ENCODE measurements around the gene MCF2. TPM values are rescaled to one million over a fixed set of nuclear protein-coding genes. Genes with fewer than 3 reads are reported as not detected.

Gene MCF2
- total and polyA plus RNA-seq, 2 of the 4 experiments (the other 2 are of a cell fraction), result 0.07 TPM; not detected in 1

DNA sequence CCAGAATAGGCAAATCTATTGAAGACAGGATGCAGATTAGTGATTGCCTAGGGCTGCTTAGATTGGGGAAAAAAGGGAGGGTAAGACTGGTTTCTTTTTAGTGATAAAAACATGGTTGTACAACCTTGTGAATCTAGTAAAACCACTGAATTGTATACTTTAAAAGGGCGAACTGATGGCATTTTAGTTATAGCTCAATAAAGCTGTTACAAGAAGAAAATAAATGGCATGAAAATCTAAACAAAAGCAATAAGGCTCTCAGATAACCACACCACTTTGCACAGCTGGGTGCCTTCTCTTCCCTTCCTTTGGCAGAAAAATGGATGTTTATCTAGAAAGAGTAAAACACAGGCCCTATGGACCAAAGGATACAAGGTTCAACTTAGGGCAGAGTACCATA is 107.9 kb downstream of the MCF2 start:
- H2AK5ac ChIP-seq (ENCODE audit: low read depth, low read length), result no peak overlapping the region
- H2BK5ac ChIP-seq (ENCODE audit: low read depth, low read length, poor library complexity, severe bottlenecking), result no peak overlapping the region
- H2AFZ ChIP-seq (replicated peaks; ENCODE audit: low read length, poor library complexity), result no peak overlapping the region
- no peaks in the 10 kb centered on the region for H3K27me3 ChIP-seq (ENCODE audit: control insufficient read depth, insufficient read depth, low read length)
- no CpG with 5 or more reads among the region's 1 CpG for WGBS, 2 experiments (ENCODE audit: extremely low coverage in 2 of 2, insufficient read length in 1 of 2)
- ATAC-seq (ENCODE audit: low read depth) (no peak), DNase-seq (no peak)
- ChIA-PET CTCF (no interaction called here), POLR2A (ENCODE audit: unreplicated experiment) (no interaction called here)
- no peak overlapping the region for H3K27ac ChIP-seq (ENCODE audit: insufficient read depth, low read length)
- no peaks in the 10 kb centered on the region for H3K9me1 ChIP-seq (ENCODE audit: insufficient read depth, low read length)
- no peak overlapping the region for H4K8ac ChIP-seq (ENCODE audit: low read depth in 2 of 2, low read length in 2 of 2)
- no peak overlapping the region for H3K18ac ChIP-seq (ENCODE audit: low read depth, low read length)
- no peaks in the 10 kb centered on the region for H3K4me1 ChIP-seq (ENCODE audit: control insufficient read depth, insufficient read depth, low read length)
- TF ChIP-seq, protein P1, sequence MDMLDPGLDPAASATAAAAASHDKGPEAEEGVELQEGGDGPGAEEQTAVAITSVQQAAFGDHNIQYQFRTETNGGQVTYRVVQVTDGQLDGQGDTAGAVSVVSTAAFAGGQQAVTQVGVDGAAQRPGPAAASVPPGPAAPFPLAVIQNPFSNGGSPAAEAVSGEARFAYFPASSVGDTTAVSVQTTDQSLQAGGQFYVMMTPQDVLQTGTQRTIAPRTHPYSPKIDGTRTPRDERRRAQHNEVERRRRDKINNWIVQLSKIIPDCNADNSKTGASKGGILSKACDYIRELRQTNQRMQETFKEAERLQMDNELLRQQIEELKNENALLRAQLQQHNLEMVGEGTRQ (IDR thresholded peaks at IDR 0.05; ENCODE audit: low read depth, low read length), result no peak
- TF ChIP-seq, protein P2, sequence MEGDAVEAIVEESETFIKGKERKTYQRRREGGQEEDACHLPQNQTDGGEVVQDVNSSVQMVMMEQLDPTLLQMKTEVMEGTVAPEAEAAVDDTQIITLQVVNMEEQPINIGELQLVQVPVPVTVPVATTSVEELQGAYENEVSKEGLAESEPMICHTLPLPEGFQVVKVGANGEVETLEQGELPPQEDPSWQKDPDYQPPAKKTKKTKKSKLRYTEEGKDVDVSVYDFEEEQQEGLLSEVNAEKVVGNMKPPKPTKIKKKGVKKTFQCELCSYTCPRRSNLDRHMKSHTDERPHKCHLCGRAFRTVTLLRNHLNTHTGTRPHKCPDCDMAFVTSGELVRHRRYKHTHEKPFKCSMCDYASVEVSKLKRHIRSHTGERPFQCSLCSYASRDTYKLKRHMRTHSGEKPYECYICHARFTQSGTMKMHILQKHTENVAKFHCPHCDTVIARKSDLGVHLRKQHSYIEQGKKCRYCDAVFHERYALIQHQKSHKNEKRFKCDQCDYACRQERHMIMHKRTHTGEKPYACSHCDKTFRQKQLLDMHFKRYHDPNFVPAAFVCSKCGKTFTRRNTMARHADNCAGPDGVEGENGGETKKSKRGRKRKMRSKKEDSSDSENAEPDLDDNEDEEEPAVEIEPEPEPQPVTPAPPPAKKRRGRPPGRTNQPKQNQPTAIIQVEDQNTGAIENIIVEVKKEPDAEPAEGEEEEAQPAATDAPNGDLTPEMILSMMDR (conservative IDR thresholded peaks at IDR 0.05; ENCODE audit: low read depth, low read length), result no peak
- TF ChIP-seq FOS (IDR thresholded peaks at IDR 0.05; ENCODE audit: low read depth, low read length) (no peak), CEBPB (IDR thresholded peaks at IDR 0.05; ENCODE audit: low read depth, low read length) (no peak), RFX5 (IDR thresholded peaks at IDR 0.05; ENCODE audit: low read depth, low read length) (no peak), CHD1 (IDR thresholded peaks at IDR 0.05; ENCODE audit: low read depth, low read length) (no peak), RCOR1 (IDR thresholded peaks at IDR 0.05; ENCODE audit: insufficient replicate concordance, low read length) (no peak), RAD21 (IDR thresholded peaks at IDR 0.05; ENCODE audit: low read length) (no peak), BHLHE40 (IDR thresholded peaks at IDR 0.05; ENCODE audit: low read depth, low read length) (no peak), MAZ (IDR thresholded peaks at IDR 0.05; ENCODE audit: borderline replicate concordance, low read depth, low read length) (no peak), MAFK (IDR thresholded peaks at IDR 0.05; ENCODE audit: low read depth, low read length) (no peak), MXI1 (IDR thresholded peaks at IDR 0.05; ENCODE audit: borderline replicate concordance, low read depth, low read length) (no peak), NFE2L2 (IDR thresholded peaks at IDR 0.05; ENCODE audit: low read depth, low read length) (no peak), SMC3 (IDR thresholded peaks at IDR 0.05; ENCODE audit: low read depth, low read length) (no peak)
- TF ChIP-seq, protein P3, sequence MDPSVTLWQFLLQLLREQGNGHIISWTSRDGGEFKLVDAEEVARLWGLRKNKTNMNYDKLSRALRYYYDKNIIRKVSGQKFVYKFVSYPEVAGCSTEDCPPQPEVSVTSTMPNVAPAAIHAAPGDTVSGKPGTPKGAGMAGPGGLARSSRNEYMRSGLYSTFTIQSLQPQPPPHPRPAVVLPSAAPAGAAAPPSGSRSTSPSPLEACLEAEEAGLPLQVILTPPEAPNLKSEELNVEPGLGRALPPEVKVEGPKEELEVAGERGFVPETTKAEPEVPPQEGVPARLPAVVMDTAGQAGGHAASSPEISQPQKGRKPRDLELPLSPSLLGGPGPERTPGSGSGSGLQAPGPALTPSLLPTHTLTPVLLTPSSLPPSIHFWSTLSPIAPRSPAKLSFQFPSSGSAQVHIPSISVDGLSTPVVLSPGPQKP (IDR thresholded peaks at IDR 0.05; ENCODE audit: borderline replicate concordance, low read depth, low read length), result no peak
- H3K56ac ChIP-seq (ENCODE audit: extremely low read depth, insufficient read depth, low read length), result no peak overlapping the region
- BruUV-seq (replicated peaks), result no TSS peak
- dilution Hi-C loops (cut with HindIII; ENCODE audit: low sequenced_read_pairs, unreplicated experiment) (no loop called here), in situ Hi-C loops (cut with MboI; ENCODE audit: low sequenced_read_pairs) (no loop called here), intact Hi-C loops (cut with micrococcal nuclease) (no loop called here)
- no peaks in the 10 kb centered on the region for H3K9me3 ChIP-seq (ENCODE audit: control insufficient read depth, insufficient read depth, low read length)
- H4K91ac ChIP-seq (ENCODE audit: insufficient read depth, low read depth, low read length), result no peak overlapping the region
- no peak overlapping the region for H2AK9ac ChIP-seq (replicated peaks; ENCODE audit: low read depth, low read length, poor library complexity)
- no peak overlapping the region for H3K14ac ChIP-seq (replicated peaks; ENCODE audit: low read depth, low read length)
- H2BK15ac ChIP-seq (ENCODE audit: low read depth, low read length), result no peak overlapping the region
- H3K23ac ChIP-seq (ENCODE audit: low read depth, low read length), result no peak overlapping the region
- H3K4me2 ChIP-seq (ENCODE audit: low read depth, low read length), result no peak overlapping the region
- no peak overlapping the region for H3K4me3 ChIP-seq (ENCODE audit: insufficient read depth, low read depth, low read length)
- H3K79me1 ChIP-seq (ENCODE audit: low read depth in 1 of 2, low read length in 2 of 2), result no peaks in the 10 kb centered on the region
- H2BK120ac ChIP-seq (ENCODE audit: low read depth, low read length), result no peak overlapping the region
- no peak overlapping the region for H2BK20ac ChIP-seq (ENCODE audit: low read depth, low read length)
- no peak overlapping the region for H4K5ac ChIP-seq (ENCODE audit: low read depth, low read length)
- no peak overlapping the region for H3K9ac ChIP-seq (ENCODE audit: low read depth, low read length)
- no peak overlapping the region for H3K4ac ChIP-seq (ENCODE audit: low read depth, low read length)
- H3K36me3 ChIP-seq (ENCODE audit: control insufficient read depth, insufficient read depth, low read length), result no peaks in the 10 kb centered on the region
- H4K20me1 ChIP-seq (ENCODE audit: insufficient read depth, low read length), result no peaks in the 10 kb centered on the region
